ENCODE results near the gene ZNF664.

The ZNF664 gene

GRCh38 chr12:123958876-123959275 is 14.1 kb upstream of the ZNF664 start:
- no peak for DNase-seq (ENCODE audit: low spot score)

GRCh38 chr12:123960029-123960735 is 12.8 kb upstream of the ZNF664 start:
- DNase-seq (ENCODE audit: low spot score): no peak

GRCh38 chr12:123960856-123961255 is 12.2 kb upstream of the ZNF664 start:
- no peak for DNase-seq (ENCODE audit: low spot score)

- DNase-seq (ENCODE audit: low spot score): no peak
Measured at GRCh38 chr12:123961585-123962345, 11.2 kb upstream of the ZNF664 start.

- no peak for DNase-seq (ENCODE audit: low spot score)
Measured at GRCh38 chr12:123962513-123962912, 10.5 kb upstream of the ZNF664 start.

GRCh38 chr12:123963821-123964220 is 9.2 kb upstream of the ZNF664 start:
- no peak for DNase-seq (ENCODE audit: low spot score)

- no peak for DNase-seq (ENCODE audit: low spot score)
Measured at GRCh38 chr12:123965382-123965781, 7.6 kb upstream of the ZNF664 start.

- no peak for DNase-seq (ENCODE audit: low spot score)
Measured at GRCh38 chr12:123966596-123966995, 6.4 kb upstream of the ZNF664 start.

GRCh38 chr12:123967121-123967586 is 5.9 kb upstream of the ZNF664 start:
- DNase-seq (ENCODE audit: low spot score): no peak

- no peak for DNase-seq (ENCODE audit: low spot score)
Measured at GRCh38 chr12:123971449-123971769, 1.6 kb upstream of the ZNF664 start.

GRCh38 chr12:123971770-123972456 is 1.1 kb upstream of the ZNF664 start:
- no peak for DNase-seq (ENCODE audit: low spot score)

GRCh38 chr12:123973552-123974341 is 732 bp downstream of the ZNF664 start:
- DNase-seq (ENCODE audit: low spot score): peak; percentile 14

- DNase-seq (ENCODE audit: low spot score): no peak
Measured at GRCh38 chr12:123976227-123976826, 3.3 kb downstream of the ZNF664 start.

- DNase-seq (ENCODE audit: low spot score): no peak
Measured at GRCh38 chr12:123979566-123979965, 6.6 kb downstream of the ZNF664 start.

GRCh38 chr12:123982269-123982668 is 9.3 kb downstream of the ZNF664 start:
- DNase-seq (ENCODE audit: low spot score): no peak

- DNase-seq (ENCODE audit: low spot score): peak; percentile 56
Measured at GRCh38 chr12:123983822-123984485, 10.9 kb downstream of the ZNF664 start.

- DNase-seq (ENCODE audit: low spot score): no peak
Measured at GRCh38 chr12:123984903-123985302, 11.9 kb downstream of the ZNF664 start.

GRCh38 chr12:123986374-123986965 is 13.5 kb downstream of the ZNF664 start:
- no peak for DNase-seq (ENCODE audit: low spot score)

- DNase-seq (ENCODE audit: low spot score): no peak
Measured at GRCh38 chr12:123987022-123987421, 14.0 kb downstream of the ZNF664 start.

GRCh38 chr12:123989168-123989567 is 16.2 kb downstream of the ZNF664 start:
- DNase-seq (ENCODE audit: low spot score): no peak

GRCh38 chr12:123989753-123990152 is 16.7 kb downstream of the ZNF664 start:
- no peak for DNase-seq (ENCODE audit: low spot score)

All from hematopoietic multipotent progenitor cell treated with erythropoietin and hydrocortisone succinate and interleukin-3 and kit ligand, for 15 days (in vitro differentiated cells).